Endometrial microvascular endothelial cells (primary cell): Measurements from ENCODE around the gene GPR62. TPM values are rescaled to one million over a fixed set of nuclear protein-coding genes. Genes with fewer than 3 reads are reported as not detected.

Source experiments
- in situ Hi-C: cut with HindIII; loops from 2 replicates; pipeline ENCODE4 v1.10.0; 2017; ENCODE audit warnings: low sequenced_read_pairs, low pct_unique_long_range_greater_than_20kb; ENCODE audit errors: inconsistent ontology term
- total RNA-seq: library from RNA; depleted of rRNA; stranded (reverse); fragments of >200 nt; gene quantifications from one replicate; pipeline ENCODE4 v1.2.3, GENCODE V29; 2015; ENCODE audit errors: inconsistent ontology term

Gene GPR62
- total RNA-seq, 1 donor from 2014 or later: not detected

DNA sequence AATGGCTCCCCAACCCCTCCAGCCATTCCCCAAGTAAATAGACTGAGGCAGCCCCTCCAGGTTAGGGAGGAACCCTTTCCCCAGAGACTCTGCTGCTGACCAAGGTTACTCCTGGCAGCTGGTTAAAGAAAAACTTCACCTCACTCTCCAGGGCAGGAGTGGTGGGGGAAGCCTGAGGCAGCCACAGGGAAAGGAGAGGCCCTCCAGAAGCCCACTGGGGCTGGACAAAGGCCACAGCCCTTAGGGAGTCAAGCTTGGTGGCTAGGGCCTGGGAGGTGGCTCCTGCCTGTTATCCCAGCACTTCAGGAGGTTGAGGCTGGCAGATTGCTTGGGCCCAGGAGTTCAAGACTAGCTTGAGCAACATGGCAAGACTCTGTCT, 29.1 kb downstream of the GPR62 start:
- in situ Hi-C loops: no loop called here

GRCh38 chr3:51985063-51985462, 29.9 kb downstream of the GPR62 start:
- in situ Hi-C loops: no loop called here

DNA sequence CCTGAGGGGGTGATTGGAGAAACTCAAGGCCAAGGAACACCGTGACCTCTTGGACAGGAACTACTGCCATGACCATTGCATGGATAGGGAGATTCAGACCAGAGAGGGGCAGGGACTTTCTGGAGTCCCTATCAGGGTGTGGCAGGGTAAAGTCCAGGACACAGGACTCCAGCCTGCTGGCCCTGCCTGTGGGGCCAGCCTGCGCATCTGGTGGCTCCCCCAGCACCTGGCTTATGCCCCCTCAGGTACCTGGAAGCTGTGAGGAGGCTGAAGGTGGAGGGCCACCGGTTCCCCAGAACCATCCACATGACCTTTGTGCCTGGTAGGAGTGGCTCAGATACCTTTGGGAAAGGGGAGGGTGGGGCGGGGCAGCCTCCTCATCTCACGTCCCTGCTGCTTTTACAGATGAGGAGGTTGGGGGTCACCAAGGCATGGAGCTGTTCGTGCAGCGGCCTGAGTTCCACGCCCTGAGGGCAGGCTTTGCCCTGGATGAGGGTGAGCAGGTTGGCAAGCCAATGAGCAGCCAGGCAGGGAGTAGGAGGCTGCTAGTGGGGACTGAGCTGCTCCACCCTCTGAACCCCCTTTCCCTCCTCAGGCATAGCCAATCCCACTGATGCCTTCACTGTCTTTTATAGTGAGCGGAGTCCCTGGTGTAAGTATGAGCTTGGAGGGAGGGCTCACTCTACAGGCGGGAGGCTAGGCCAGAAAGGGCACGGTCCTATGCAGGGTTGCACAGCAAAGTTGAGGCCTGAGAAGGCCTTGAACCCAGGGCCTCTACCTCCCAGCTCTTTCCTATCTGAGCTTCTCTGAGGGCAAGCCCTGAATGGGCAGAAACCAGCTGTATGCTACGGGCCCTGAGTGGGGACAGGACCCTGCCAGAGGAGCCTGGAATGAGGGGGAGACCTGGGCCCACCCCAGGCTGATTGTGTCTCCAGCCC, 31.1 kb downstream of the GPR62 start:
- in situ Hi-C loops: no loop called here

GRCh38 chr3:51987568-51987967, 32.4 kb downstream of the GPR62 start:
- in situ Hi-C loops: no loop called here

GRCh38 chr3:51988286-51989146, 33.3 kb downstream of the GPR62 start:
- in situ Hi-C loops: no loop called here

DNA sequence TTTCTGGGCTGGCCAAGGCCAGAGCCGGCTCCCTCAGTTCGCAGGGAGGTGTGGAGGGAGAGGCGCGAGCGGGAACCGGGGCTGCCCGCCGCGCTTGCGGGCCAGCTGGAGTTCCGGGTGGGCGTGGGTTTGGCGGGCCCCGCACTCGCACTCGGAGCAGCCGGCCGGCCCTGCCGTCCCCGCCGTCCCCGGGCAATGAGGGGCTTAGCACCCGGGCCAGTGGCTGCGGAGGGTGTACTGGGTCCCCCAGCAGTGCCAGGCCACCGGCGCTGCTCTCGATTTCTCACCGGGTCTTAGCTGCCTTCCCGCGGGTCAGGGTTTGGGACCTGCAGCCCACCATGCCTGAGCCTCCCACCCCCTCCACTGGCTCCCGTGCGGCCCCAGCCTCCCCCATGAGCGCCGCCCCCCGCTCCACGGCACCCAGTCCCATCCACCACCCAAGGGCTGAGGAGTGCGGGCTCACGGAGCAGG, 35.4 kb downstream of the GPR62 start:
- in situ Hi-C loops: loop anchor here (10.0 kb wide), 1 partner anchor 154 kb away; no protein-coding TSS in a partner anchor

GRCh38 chr3:51992017-51992682, 37.0 kb downstream of the GPR62 start:
- in situ Hi-C loops: loop anchor here (10.0 kb wide), 1 partner anchor 153 kb away; no protein-coding TSS in a partner anchor

- in situ Hi-C loops: loop anchor here (10.0 kb wide), 1 partner anchor 151 kb away; no protein-coding TSS in a partner anchor
Measured at GRCh38 chr3:51993657-51994056, 38.5 kb downstream of the GPR62 start.

GRCh38 chr3:51994530-51994929, 39.3 kb downstream of the GPR62 start:
- in situ Hi-C loops: loop anchor here (10.0 kb wide), 1 partner anchor 150 kb away; no protein-coding TSS in a partner anchor

GRCh38 chr3:51995346-51996163, 40.4 kb downstream of the GPR62 start, which contains the start of gene RPL29:
Gene RPL29, minus strand, starts transcription at chr3:51995895. Its CDS starts 434 bp downstream, at chr3:51995461.
- in situ Hi-C loops: loop anchor here (10.0 kb wide), 1 partner anchor 149 kb away; no protein-coding TSS in a partner anchor

DNA sequence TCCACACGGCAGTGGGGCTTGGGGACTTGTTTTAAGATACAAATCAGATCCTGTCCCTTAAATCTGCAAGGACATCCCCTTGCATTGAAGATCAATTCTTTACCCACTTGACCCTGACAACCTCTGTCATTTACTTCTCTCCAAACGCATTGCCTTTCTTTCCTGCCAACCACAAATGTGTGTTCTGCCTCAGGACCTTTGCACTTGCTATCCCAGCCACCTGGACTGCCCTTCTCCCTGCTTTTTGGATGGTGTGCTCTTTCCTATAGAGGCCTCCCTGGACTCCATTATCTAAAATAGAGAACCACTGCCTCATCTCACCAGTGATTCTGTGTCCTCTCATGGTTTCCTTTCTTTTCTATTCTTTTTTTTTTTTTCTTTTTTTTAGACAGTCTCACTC, 42.0 kb downstream of the GPR62 start:
- in situ Hi-C loops: loop anchor here (10.0 kb wide), 1 partner anchor 148 kb away; no protein-coding TSS in a partner anchor

DNA sequence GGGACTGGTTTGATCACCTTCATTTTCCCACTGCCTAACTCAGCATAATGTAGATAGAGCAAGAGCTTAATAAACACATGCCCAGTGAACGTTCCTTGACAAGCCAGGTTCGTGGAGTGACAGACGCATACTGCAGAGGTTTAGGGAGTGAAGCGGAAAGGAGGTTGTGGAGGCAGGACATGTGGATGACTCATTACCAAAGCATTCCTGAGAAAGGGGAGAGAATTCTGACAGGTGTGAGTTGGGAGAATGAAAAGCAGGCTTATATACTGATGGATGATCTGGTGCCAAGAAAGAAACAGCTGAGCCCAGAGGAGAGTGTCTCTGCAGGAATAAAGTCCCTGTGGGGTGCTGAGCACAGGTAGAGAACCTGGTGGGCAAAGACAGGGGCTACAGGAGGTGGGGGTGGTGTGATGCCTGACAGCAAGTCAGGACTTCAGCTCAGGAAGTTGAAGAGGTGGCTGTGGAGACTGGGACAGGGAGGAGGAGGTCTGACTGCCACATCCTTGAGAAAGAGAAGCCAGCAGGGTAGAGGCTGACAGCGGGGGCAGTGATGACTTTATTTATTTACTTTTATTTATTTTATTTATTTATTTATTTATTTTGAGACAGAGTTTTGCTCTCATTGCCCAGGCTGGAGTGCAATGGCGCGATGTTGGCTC, 42.9 kb downstream of the GPR62 start:
- in situ Hi-C loops: loop anchor here (10.0 kb wide), 1 partner anchor 147 kb away; no protein-coding TSS in a partner anchor

DNA sequence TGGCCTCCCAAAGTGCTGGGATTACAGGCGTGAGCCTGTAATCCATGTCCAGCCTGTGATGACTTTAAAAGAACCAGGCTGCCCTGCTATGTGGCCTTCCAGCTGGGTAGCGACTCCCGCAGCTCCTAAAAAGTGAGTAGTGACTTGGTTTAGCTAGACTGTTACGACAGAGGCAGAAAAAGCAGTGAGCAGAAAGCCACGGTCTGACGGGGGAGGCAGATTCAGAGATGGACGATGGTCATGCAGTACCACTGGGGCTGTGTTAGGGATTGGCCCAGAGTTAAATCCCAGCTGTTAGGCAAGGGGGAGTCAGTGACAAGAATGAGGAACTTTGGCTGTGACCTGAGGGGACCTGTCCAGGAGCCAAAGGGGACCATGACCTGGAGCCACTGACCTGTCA, 43.6 kb downstream of the GPR62 start:
- in situ Hi-C loops: loop anchor here (10.0 kb wide), 1 partner anchor 146 kb away; no protein-coding TSS in a partner anchor

- in situ Hi-C loops: loop anchor here (10.0 kb wide), 1 partner anchor 145 kb away; no protein-coding TSS in a partner anchor
Measured at GRCh38 chr3:51999846-52000245, 44.7 kb downstream of the GPR62 start.

DNA sequence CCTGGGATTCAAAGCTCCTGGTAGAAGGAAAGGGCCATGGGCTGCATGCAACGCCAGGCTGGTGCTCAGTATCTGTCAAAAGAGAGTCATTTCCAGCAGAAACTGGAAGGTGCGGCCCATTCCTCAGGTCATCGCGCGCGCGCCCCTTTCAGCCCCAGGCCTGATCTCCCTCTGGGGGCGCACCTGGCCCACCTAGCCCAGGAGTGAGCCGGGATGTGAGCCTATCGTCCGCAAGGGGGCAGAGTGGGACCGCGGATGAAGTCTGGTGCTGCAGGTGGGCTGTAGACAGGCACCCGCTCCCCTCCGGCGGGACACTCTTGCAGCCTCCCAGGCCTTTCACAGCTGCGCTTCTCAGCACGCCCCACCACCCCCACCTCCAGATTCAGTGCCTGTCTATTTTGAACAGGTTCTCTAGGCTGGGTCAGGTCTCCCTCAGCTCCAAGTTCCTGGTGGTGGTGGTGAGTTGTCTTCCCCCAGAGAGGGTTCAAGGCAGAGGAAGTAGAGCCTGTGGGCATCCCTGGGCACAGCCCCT, 46.3 kb downstream of the GPR62 start:
- in situ Hi-C loops: no loop called here

DNA sequence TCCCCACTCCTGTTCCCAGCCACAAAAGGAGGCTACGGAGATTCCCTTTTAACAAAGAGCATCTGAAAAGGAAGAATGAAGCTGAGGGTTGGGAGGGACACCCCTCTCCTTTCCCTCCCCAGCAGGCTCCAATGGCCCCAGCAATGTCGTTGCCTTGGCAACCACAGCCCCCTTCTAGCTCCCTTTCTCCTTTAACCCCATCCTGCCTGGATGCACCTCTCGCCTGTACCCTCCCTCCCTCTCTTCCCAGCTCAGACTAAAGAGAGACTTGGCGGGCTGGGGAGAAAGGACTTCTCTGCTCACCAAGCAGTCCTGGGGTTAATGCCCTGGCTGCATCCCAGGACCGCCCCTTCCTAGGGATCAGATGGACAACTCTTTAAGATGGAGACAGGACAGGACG, 47.6 kb downstream of the GPR62 start:
- in situ Hi-C loops: no loop called here
